K562 (cell line): Measurements from ENCODE around the gene GCGR. TPM values are rescaled to one million over a fixed set of nuclear protein-coding genes. Genes with fewer than 3 reads are reported as not detected.
A peak's percentile ranks its signal among the peaks of the same experiment; 100 is the strongest.

ENCODE experiments used
- C11orf30 ChIP-seq: fragments of 450-650 bp; IDR thresholded peaks from 2 replicates; pipeline ENCODE4 v1.6.1; 2016; ENCODE audit warnings: low read depth, mild to moderate bottlenecking
- CAMTA2 ChIP-seq: fragments of 250-450 bp; sonication (Bioruptor Pico); conservative IDR thresholded peaks from 2 replicates; pipeline ENCODE4 v1.5.1; 2022
- CHCHD3 ChIP-seq: fragments of 250-450 bp; sonication (Bioruptor Pico); IDR thresholded peaks from 2 replicates; pipeline ENCODE4 v2.1.2; 2022; ENCODE audit warnings: mild to moderate bottlenecking
- CREB3L1 ChIP-seq: fragments of 450-650 bp; IDR thresholded peaks from 2 replicates; pipeline ENCODE4 v1.6.1; 2014; ENCODE audit warnings: low read depth, mild to moderate bottlenecking, moderate library complexity, borderline replicate concordance
- CSDE1 ChIP-seq, 2 experiments: fragments of 450-650 bp; IDR thresholded peaks; 2 replicates each; pipeline ENCODE4 v1.6.1; 2016; ENCODE audit warnings: mild to moderate bottlenecking in 1 of 2
- ETV1 ChIP-seq: fragments of 450-650 bp; conservative IDR thresholded peaks from 2 replicates; pipeline ENCODE4 v1.6.1; 2016; ENCODE audit warnings: missing genetic modification characterization, control low read depth, low read depth, missing compliant biosample characterization
- FOXP4 ChIP-seq: sonication (generic); formaldehyde crosslinking; IDR thresholded peaks from 2 replicates; pipeline ENCODE4 v1.8.0; 2022; ENCODE audit warnings: mild to moderate bottlenecking, missing genetic modification reagents, borderline replicate concordance
- NR2C1 ChIP-seq, 2 experiments: fragments of 450-650 bp; IDR thresholded peaks; 2 replicates each; pipeline ENCODE4 v1.6.1; 2017; ENCODE audit warnings: mild to moderate bottlenecking in 2 of 2, antibody characterized with exemption in 1 of 2, inconsistent platforms in 1 of 2, missing compliant biosample characterization in 1 of 2, missing genetic modification characterization in 1 of 2
- PHF20 ChIP-seq: fragments of 450-650 bp; IDR thresholded peaks from 2 replicates; pipeline ENCODE4 v1.6.1; 2018; ENCODE audit not compliant: partially characterized antibody
- RBBP5 ChIP-seq: fragments of 200-600 bp; sonication (generic); IDR thresholded peaks from 2 replicates; pipeline ENCODE4 v1.6.1; 2012; ENCODE audit warnings: borderline replicate concordance, mild to moderate bottlenecking, low read length, control low read depth, inconsistent platforms; ENCODE audit not compliant: insufficient read depth, poor library complexity, severe bottlenecking
- SMAD4 ChIP-seq: fragments of 250-450 bp; sonication (Bioruptor Pico); conservative IDR thresholded peaks from 2 replicates; pipeline ENCODE4 v1.8.0; 2021; ENCODE audit warnings: inconsistent platforms, mild to moderate bottlenecking, moderate library complexity
- TAF7 ChIP-seq: fragments of 450-650 bp; IDR thresholded peaks from 2 replicates; pipeline ENCODE4 v1.6.1; 2016; ENCODE audit warnings: missing genetic modification characterization, missing compliant biosample characterization
- ZBTB33 ChIP-seq: sonication (generic); formaldehyde crosslinking; IDR thresholded peaks from 2 replicates; pipeline ENCODE4 v1.8.1; 2023; ENCODE audit warnings: mild to moderate bottlenecking, missing genetic modification reagents
- ZFP30 ChIP-seq: fragments of 250-450 bp; sonication (Bioruptor Pico); IDR thresholded peaks from 2 replicates; pipeline ENCODE4 v1.8.0; 2022; ENCODE audit warnings: moderate library complexity, mild to moderate bottlenecking, inconsistent platforms, borderline replicate concordance
- ZFP36 ChIP-seq: fragments of 150-350 bp; IDR thresholded peaks from 2 replicates; pipeline ENCODE4 v1.6.1; 2018; ENCODE audit warnings: low read length, low read depth; ENCODE audit not compliant: partially characterized antibody
- ZNF280A ChIP-seq: fragments of 450-650 bp; IDR thresholded peaks from 2 replicates; pipeline ENCODE4 v1.6.1; 2018; ENCODE audit warnings: mild to moderate bottlenecking, low read depth; ENCODE audit not compliant: partially characterized antibody
- ZNF696 ChIP-seq: fragments of 250-450 bp; sonication (Bioruptor Pico); conservative IDR thresholded peaks from 2 replicates; pipeline ENCODE4 v1.4.0; 2020; ENCODE audit warnings: mild to moderate bottlenecking, moderate library complexity
- ZNF740 ChIP-seq, 3 experiments: fragments of 200-800 bp in 1 of 3; sonication (Bioruptor generic) in 1 of 3; sonication (generic) in 1 of 3; formaldehyde crosslinking in 1 of 3; IDR thresholded peaks; 2 replicates each; pipeline versions ENCODE4 v1.6.1 to v1.8.0; 2016 to 2022; ENCODE audit warnings: mild to moderate bottlenecking in 2 of 3, missing compliant biosample characterization in 2 of 3, missing genetic modification characterization in 2 of 3, missing genetic modification reagents in 1 of 3
- polyA plus RNA-seq, 8 experiments: library from polyadenylated mRNA; depleted of rRNA in 4 of 8; stranded (reverse) in 5 of 8; unstranded in 3 of 8; fragments of >200 nt; fragmentation: Nextera tagmentation in 2 of 8; fragmentation: Illumina TruSeq in 1 of 8; extraction: Ambion mirVana in 2 of 8; extraction: Trizol in 1 of 8; gene quantifications; 2 replicates each; pipeline versions ENCODE4 v1.2.1 to v1.2.3, GENCODE V29; 2011 to 2014; ENCODE audit warnings: inconsistent platforms in 1 of 8, missing spikeins in 1 of 8
- total RNA-seq, 7 experiments: library from RNA; depleted of rRNA in 6 of 7; stranded (reverse); fragments of >200 nt in 6 of 7; fragmentation: Illumina TruSeq in 2 of 7; extraction: Trizol in 2 of 7; gene quantifications; 2 replicates each; pipeline versions ENCODE4 v1.2.1 to v1.2.3, GENCODE V29; 2011 to 2021; ENCODE audit warnings: low replicate concordance in 1 of 7

The GCGR gene
- total and polyA plus RNA-seq, 9 of the 15 experiments (the other 6 are each of a cell fraction or from before 2014, with no cell fraction given): not detected

GRCh38 chr17:81821603-81822311 lies 17.8 kb downstream of the GCGR start (continued):
- TF ChIP-seq CAMTA2 (CRISPR knock-in tag) (no peak), PHF20 (peak; percentile 77), ZBTB33 (CRISPR knock-in tag) (peak; percentile 82), SMAD4 (CRISPR knock-in tag) (peak; percentile 96), FOXP4 (CRISPR knock-in tag) (no peak), ZFP36 (peak; percentile 75), ZNF696 (no peak), C11orf30 (no peak), CREB3L1 (peak; percentile 77), CSDE1 (IDR thresholded peaks at IDR 0.05) (no peak), ZNF740 (CRISPR knock-in tag; IDR thresholded peaks at IDR 0.05) (no peak; the same call in 1 of the 2 replicates), ZNF740 (tag; IDR thresholded peaks at IDR 0.05) (peak in 1 of 2 experiments; percentile 35; a peak in 1 of 4 replicates), CHCHD3 (CRISPR knock-in tag) (no peak), ETV1 (tag) (peak; percentile 47; the same call in 1 of the 2 replicates), RBBP5 (peak; percentile 83), ZFP30 (CRISPR knock-in tag) (no peak), ZNF280A (no peak), TAF7 (no peak), NR2C1 (IDR thresholded peaks at IDR 0.05) (peak; percentile 52; the same call in 1 of the 2 replicates), NR2C1 (tag; IDR thresholded peaks at IDR 0.05) (peak; percentile 83)
